NOMO-1 treated with DMSO at 0.1 percent for 48 hours (cell line): ENCODE measurements around the gene ADAMTS14.

ENCODE experiments used
- DNase-seq: peaks from one replicate; lab custom pipeline; 2025; ENCODE audit not compliant: unreplicated experiment; lab: John Stamatoyannopoulos, UW

The ADAMTS14 gene

DNA sequence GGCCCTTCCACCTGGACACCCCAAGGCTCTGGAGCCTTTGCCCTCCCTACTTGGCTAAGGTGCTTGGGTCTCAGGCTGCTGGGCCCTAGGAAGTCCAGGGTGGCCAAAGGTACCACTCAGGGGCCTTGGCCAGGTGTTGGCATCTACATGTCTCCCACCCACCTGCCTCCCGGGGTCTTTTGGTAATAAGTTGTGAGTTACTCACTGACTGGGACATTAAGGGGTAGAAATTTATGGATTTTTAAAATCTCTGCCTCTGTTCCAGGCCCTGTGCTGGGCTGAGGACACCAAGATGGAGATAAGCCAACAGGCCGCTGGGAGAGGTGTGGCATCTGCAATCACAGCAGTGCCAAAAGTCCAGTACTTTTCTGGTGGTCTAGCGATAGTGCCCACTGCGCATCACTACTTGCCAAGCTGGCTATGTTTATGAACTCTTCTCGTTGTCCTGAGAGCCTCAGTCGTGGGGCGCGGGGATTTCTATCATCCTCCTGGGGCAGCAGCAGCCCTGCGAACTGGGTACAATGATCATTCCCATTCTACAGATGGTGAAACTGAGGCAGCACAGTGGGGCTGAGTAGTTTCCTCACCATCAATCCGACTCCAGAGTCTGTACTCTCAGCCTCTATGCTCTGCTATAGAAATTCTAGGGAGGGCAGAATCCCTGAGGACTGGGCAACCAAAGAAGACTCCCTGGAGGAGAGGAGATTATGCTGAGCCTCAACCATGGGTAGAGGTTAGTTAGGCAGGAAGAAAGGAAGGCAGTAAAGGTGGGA is 76.7 kb downstream of the ADAMTS14 start:
- DNase-seq, result no peak

DNA sequence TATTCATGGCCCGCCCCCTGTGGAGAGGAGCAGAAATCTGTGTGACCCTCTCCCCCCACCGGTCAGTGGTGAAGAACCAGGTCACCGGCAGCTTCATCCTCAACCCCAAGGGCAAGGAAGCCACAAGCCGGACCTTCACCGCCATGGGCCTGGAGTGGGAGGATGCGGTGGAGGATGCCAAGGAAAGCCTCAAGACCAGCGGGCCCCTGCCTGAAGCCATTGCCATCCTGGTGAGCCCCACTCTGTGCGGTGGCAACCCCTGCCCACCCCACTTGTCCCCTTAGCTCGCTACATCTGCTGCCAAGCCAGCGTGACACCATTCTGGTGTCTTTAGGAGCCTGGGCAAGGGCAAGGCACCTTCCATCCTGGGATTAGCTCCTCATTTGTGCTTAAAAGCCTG is 77.5 kb downstream of the ADAMTS14 start:
- no peak for DNase-seq

DNA sequence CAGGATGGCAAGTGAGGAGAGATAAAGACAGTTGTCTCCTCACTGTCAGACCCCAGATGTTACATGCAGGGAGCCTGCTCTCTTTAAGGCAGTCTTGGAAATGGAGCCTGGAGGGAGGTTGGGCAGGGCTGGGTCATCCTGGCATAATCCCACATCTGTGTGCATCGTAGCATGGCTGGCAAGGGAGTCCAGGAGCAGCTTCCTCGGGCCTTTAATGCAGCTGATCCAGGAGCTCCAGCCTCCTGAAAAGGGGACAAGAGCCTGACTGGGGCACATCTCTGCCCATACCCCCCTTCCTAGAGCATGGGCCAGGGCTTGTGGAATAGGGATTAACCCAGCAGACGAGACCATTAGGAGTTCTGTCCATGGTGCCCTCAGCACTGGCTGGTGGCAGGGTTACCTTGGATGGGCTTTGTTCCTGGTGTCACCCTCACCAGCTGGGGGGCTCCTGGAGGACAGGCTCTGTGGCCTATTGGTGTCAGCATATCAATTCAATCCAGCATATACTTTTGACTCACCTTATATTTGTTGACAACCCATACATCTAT is 77.9 kb downstream of the ADAMTS14 start:
- DNase-seq, result no peak

DNA sequence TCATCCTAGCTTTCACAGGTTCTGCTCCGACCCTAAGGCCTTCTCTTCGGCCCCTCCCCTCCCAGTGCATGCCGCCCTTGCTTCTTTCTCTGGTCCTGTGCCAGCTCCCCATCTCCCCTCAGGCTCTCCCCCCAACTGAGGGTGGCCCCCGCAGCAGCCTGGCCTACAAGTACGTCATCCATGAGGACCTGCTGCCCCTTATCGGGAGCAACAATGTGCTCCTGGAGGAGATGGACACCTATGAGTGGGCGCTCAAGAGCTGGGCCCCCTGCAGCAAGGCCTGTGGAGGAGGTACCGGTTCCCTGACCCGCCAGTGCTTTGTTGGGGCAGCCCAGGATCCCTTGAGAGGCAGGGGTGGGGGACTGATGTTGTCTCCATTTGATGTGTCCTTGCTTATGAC is 79.0 kb downstream of the ADAMTS14 start:
- DNase-seq, result no peak

DNA sequence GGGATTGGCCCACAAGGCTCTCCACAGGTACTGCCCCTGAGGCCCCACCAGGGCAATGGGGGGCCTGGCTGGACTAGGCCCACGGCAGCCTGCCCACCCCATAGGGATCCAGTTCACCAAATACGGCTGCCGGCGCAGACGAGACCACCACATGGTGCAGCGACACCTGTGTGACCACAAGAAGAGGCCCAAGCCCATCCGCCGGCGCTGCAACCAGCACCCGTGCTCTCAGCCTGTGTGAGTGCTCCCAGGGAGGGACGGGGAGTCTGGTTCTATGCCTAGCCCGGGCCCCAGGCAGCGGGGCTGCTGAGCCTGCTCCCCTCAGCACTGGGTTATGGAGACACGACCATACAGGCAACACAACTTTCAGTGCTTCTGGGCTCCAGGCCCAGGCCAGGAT is 79.7 kb downstream of the ADAMTS14 start:
- DNase-seq, result no peak

DNA sequence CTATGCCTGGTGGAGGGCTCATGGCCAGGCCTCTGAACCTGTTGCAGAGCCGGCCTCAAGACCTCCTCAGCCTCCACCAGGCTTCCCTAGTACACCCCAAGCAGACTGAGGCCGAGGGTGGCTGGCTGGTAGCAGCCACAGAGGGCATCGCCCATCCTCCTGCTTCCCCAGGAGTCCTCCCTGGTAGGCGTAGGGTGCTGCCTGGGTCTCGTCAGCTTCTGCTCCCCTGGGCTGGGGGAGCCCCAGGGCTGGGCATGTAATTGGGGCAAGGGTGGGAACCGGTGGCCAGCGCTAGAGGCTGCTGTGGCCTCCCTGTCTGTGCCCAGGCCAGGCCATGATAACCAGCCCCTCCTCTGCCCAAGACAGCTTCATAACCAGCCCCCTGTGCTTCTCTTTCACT is 80.3 kb downstream of the ADAMTS14 start:
- no peak for DNase-seq

DNA sequence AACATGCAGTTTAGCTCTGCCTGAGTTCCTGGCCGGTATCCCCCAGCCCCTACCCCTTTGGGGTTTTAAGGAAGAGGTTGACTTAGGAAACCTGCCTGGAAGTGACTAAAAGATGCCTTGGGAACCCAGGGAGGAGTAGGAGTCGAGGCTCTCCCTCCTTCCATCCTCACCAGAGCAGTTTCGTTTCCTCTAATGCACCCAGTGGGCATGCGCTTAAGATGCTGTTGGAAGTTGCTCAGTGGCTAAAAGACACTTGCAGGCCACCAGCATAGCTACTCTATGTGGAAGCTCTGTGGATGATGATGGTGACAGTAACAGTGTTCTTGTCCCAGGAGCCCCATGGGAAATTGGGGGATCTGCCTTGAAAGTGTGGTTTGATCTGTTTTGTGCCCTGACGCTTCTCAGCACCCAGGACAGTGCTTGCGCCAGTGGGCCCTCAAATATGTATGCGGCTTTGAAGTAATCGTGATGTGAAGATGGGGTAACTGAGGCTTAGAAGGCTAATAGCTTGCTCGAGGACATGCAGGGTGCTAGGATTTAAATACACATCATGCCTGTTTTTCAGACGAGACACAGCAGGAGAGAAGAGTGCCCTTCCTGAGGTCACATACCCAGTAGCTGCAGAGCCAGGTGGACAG is 80.8 kb downstream of the ADAMTS14 start:
- DNase-seq, result peak; percentile 52

DNA sequence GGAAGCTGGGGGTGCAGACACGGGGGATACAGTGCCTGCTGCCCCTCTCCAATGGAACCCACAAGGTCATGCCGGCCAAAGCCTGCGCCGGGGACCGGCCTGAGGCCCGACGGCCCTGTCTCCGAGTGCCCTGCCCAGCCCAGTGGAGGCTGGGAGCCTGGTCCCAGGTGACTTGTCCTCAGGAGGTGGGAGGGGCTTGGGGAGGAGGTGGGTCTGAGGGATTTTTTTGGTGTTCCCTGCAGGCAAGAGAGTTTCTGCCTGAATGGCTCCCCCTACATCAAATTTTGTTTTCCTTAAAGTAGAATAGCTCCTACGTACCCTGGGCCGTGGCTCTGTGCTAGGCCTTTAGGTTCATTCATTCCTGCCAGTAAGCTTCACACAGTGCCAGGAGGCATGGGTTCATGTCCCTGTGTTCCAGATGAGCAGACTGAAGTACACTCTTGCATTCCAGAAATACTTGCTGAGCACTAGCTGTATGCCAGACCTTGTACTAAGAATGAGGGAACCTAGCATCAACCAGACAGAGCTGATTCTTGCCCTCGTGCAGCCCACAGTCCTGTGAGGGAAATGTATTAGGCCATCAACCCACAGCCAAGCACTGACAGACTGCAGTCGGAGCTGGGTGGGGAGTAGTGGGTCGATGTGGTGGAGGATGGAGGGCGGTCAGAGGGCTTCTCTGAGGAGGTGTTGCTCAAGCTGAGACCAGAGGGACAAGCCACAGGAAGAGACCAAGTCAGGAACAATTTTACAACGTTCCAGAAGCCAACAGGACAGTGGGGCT is 81.7 kb downstream of the ADAMTS14 start:
- DNase-seq, result no peak

DNA sequence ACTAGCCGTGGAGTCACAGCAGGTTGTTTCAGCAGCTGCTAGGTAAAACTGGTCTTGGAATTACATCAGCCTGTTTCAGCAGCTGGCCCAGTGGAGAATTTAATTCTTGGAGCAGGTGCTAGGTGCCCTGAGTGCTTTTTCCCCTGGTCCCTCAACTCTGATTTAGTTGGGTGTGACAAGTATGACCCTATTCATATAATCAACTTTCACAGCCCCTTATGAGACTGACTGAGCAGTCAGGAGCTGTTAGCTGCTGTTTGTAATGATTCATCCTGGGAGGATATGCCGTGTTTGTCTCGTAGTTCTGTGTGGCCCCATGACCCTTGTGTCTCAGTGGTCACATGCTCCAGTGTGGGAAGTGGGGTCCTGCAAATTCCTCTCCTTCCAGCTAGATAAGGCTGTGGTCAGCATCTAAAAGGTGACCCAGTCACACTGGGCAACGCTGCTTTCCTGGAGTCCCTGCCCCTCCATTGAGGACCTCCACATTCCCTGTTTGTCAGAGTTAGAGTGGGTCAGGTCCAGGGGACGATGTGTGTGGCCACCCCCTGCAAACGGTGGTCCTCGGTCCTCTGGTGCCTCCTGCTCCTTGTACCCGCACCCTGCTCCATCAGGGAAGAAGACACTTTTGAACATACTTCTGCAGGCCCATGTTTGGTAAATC is 84.5 kb downstream of the ADAMTS14 start:
- no peak for DNase-seq

DNA sequence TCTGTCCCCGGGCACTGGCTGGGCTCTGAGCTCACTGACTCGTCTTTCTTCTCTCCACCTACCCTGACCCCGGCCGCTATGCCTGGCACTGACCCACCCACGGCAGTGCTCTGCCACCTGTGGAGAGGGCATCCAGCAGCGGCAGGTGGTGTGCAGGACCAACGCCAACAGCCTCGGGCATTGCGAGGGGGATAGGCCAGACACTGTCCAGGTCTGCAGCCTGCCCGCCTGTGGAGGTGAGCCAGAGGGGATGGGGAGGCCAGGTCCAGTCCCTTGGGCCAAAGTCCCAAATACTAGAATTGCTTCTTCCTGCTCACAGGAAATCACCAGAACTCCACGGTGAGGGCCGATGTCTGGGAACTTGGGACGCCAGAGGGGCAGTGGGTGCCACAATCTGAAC is 85.5 kb downstream of the ADAMTS14 start:
- no peak for DNase-seq

DNA sequence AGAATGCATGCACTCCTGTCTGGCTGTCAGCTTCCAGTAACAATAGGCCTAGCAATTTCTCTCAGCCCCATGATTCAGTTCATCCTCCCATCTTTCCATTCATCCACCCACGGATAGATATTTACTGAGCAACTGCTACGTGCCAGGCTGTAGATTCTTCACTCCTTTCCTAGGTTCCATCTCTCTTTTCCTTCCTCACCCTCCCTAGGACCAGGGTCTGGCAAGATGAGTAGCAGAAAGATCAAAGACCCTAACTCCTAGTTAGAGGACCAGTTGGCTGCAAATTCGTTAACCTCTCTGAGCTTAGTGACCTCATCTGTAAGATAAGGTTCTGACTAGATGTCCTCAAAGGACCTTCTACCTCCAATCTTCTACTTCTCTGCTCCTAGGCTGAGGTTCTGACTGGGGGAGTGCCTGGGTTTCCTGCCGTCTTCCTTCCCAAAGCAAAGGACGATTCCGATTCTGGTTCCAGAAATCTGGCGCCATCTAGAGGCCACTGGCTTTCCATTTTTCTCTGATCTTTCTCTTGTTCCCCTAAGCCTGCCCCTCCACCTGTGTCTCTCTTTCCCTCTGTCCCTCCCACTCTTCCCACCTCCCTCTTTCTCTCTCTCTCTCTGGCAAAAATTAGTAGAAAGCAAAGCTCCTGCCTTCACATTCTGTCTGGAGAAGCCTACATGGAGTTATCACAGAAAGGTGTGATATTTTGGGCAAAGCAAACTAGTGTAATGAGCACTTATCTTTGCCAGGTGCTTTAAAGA is 86.6 kb downstream of the ADAMTS14 start:
- peak; percentile 47 for DNase-seq

DNA sequence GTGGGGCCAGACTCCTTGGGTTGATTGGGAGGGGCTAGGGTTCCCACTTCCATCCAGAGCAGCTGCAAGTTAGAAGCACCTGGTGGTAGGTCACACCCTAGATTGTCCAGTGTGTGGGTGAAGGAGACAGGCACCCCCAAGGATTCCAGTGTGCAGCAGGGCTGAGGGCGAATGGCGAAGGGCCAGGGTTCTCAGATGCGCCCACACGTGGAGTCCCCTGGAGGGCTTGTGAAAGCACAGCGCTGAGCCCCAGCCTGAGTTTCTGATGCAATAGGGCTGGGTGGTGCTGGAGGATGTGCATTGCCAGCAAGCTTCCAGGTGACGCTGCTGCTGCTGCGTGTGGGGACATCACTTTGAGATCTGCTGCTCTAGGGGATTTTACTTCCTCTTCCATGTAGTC is 87.5 kb downstream of the ADAMTS14 start:
- DNase-seq, result peak; percentile 58

DNA sequence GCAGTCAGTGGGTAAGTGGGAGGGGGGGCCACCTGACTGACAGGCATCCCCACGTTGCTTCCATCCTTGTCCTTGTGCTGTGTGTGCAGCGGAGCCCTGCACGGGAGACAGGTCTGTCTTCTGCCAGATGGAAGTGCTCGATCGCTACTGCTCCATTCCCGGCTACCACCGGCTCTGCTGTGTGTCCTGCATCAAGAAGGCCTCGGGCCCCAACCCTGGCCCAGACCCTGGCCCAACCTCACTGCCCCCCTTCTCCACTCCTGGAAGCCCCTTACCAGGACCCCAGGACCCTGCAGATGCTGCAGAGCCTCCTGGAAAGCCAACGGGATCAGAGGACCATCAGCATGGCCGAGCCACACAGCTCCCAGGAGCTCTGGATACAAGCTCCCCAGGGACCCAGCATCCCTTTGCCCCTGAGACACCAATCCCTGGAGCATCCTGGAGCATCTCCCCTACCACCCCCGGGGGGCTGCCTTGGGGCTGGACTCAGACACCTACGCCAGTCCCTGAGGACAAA is 88.0 kb downstream of the ADAMTS14 start:
- DNase-seq, result no peak

DNA sequence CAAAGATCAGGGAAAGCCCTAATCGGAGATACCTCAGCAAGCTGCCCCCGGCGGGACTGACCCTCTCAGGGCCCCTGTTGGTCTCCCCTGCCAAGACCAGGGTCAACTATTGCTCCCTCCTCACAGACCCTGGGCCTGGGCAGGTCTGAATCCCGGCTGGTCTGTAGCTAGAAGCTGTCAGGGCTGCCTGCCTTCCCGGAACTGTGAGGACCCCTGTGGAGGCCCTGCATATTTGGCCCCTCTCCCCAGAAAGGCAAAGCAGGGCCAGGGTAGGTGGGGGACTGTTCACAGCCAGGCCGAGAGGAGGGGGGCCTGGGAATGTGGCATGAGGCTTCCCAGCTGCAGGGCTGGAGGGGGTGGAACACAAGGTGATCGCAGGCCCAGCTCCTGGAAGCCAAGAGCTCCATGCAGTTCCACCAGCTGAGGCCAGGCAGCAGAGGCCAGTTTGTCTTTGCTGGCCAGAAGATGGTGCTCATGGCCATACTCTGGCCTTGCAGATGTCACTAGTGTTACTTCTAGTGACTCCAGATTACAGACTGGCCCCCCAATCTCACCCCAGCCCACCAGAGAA is 88.8 kb downstream of the ADAMTS14 start:
- DNase-seq, result no peak

DNA sequence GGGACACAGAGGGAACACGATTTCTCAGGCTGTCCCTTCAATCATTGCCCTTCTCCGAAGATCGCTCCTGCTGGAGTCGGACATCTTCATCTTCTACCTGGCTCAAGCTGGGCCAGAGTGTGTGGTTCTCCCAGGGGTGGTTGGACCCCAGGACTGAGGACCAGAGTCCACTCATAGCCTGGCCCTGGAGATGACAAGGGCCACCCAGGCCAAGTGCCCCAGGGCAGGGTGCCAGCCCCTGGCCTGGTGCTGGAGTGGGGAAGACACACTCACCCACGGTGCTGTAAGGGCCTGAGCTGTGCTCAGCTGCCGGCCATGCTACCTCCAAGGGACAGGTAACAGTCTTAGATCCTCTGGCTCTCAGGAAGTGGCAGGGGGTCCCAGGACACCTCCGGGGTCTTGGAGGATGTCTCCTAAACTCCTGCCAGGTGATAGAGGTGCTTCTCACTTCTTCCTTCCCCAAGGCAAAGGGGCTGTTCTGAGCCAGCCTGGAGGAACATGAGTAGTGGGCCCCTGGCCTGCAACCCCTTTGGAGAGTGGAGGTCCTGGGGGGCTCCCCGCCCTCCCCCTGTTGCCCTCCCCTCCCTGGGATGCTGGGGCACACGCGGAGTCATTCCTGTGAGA is 89.5 kb downstream of the ADAMTS14 start:
- no peak for DNase-seq

DNA sequence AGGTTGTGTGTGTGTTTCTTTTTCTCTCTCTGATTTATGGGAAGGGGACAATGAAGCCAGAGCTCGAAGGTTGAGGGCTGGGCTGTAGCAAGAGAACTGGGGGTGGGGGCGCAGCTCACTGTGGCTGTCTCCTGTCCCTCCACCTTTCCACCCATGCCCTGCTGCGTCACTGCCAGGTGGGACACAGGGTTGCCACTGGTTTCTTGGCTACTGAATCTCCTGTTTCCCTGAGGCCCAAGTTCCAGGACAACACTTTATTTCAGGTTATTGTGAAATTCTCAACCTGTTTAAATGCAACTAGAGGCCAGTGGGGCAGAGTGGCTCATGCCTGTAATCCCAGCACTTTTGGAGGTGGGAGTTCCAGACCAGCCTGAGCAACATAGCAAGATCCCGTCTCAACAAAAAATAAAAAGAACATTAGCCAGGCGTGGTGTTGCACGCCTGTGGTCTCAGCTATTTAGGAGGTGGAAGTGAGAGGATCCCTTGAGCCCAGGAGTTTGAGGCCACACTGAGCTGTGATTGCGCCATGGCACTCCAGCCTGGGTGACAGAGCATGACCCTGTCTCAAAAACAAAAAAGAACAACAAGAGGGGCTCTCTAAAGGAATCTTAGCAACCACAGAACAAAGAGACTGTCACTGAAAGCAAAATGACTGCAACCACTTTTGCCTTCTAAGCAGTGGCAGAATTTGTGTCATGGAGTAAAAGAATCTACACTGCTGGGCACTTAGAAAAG is 90.3 kb downstream of the ADAMTS14 start:
- peak; percentile 32 for DNase-seq

DNA sequence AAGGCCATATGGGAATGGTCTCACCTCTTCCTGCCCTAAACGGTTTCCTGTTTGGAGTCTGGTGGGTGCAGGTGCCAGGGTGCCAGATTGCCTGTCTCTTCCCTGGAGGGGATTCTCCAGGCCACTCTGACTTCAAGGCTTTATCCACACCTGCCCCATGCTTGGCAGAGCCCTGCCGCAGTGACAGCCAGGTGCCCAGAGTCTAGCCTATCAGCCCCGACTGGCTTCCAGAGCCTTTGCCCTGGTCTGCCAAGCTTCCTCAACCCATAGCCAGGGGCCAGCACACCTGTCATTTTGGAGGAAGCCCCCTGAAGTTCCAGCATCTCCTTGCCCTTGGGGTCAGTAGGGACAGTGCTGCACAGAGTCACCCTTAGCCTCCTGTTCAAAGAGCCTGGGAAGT is 91.3 kb downstream of the ADAMTS14 start:
- no peak for DNase-seq

DNA sequence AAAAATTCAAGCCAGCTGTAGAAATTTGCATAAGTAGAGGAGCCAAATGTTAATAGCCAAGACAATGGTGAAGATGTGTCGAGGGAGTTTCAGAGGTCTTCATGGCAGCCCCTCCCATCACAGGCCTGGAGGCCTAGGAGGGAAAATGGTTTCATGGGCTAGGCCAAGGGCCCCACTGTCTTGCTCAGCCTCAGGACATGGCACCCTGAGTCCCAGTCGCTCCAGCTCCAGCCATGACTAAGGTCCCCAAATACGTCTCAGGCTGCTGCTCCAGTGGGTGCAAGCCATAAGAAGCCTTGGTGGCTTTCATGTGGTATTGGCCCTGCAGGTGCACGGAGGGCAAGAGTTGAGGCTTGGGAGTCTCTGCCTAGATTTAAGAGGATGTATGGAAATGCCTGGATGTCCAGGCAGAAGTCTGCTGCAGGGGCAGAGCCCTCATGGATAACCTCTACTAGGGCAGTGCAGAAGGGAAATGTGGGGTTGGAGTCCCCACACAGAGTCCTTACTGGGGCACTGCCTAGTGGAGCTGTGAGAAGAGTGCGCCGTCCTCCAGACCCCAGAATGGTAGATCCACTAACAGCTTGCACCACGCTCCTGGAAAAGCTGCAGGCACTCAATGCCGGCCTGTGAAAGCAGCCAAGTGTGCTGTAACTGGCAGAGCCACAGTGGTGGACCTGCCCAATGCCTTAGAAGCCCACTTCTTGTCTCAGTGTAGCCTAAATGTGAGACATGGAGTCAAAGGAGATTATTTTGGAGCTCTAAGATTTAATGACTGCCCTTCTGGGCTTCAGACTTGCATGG is 93.7 kb downstream of the ADAMTS14 start:
- DNase-seq, result no peak
